H1 (cell line): Measurements from ENCODE around the gene HRH3. TPM values are rescaled to one million over a fixed set of nuclear protein-coding genes. Genes with fewer than 3 reads are reported as not detected.

ENCODE experiments used
- CTCF ChIA-PET: fragments of 300-600 bp; sonication (Branson Sonifier 250); formaldehyde crosslinking; loops from one replicate; lab custom pipeline; 2021; ENCODE audit not compliant: partially characterized antibody; lab: Charles Lee
- POLR2A ChIA-PET: fragments of 300-600 bp; sonication (Branson Sonifier 250); formaldehyde crosslinking; loops from one replicate; lab custom pipeline; 2021; ENCODE audit warnings: inconsistent platforms; ENCODE audit not compliant: partially characterized antibody; lab: Charles Lee
- DNase-seq, 2 experiments: peaks; one replicate each; pipeline versions ENCODE4 v3.0.0 to v3.0.0-alpha.2; 2010 to 2022; ENCODE audit warnings: low spot score in 2 of 2, low read depth in 1 of 2, mixed read lengths in 1 of 2
- FAIRE-seq: peaks from 2 replicates; lab custom pipeline; 2011; peaks lifted over from hg19 to GRCh38; lab: Jason Lieb, UNC
- H2AFZ ChIP-seq: 2 replicates; pipeline ENCODE4 v1.8.1; 2012; ENCODE audit warnings: low read length, inconsistent platforms
- H2AK5ac ChIP-seq: 2 replicates; pipeline ENCODE4 v1.6.1; 2013; ENCODE audit warnings: low read depth, low read length
- H2BK120ac ChIP-seq: replicated peaks from 2 replicates; pipeline ENCODE3; 2013; ENCODE audit warnings: low read depth, low read length, inconsistent platforms
- H2BK12ac ChIP-seq: 2 replicates; pipeline ENCODE4 v1.6.1; 2013; ENCODE audit warnings: low read depth, low read length
- H2BK15ac ChIP-seq: 2 replicates; pipeline ENCODE4 v1.6.1; 2013; ENCODE audit warnings: low read length
- H2BK20ac ChIP-seq: 2 replicates; pipeline ENCODE4 v1.6.1; 2013; ENCODE audit warnings: low read length
- H2BK5ac ChIP-seq: 2 replicates; pipeline ENCODE4 v1.6.1; 2013; ENCODE audit warnings: low read depth, low read length
- H3K14ac ChIP-seq: 2 replicates; pipeline ENCODE4 v1.6.1; 2013; ENCODE audit warnings: inconsistent platforms; ENCODE audit not compliant: insufficient read length
- H3K18ac ChIP-seq: 2 replicates; pipeline ENCODE4 v1.6.1; 2013; ENCODE audit warnings: low read length; ENCODE audit errors: extremely low read depth
- H3K23ac ChIP-seq: 2 replicates; pipeline ENCODE4 v1.6.1; 2013; ENCODE audit warnings: inconsistent platforms; ENCODE audit not compliant: insufficient read length
- H3K23me2 ChIP-seq: 2 replicates; pipeline ENCODE4 v1.6.1; 2013; ENCODE audit warnings: low read depth, low read length
- H3K27ac ChIP-seq: 2 replicates; pipeline ENCODE4 v1.6.1; 2011; ENCODE audit warnings: low read depth, low read length, inconsistent platforms
- H3K27me3 ChIP-seq, 4 experiments: replicated peaks in 1 of 4; 1 replicate in 1 of 4; 2 replicates in 3 of 4; pipeline versions ENCODE4 v1.6.1 to v1.8.1; 2011 to 2013; ENCODE audit warnings: low read length in 3 of 4, mild to moderate bottlenecking in 3 of 4, inconsistent platforms in 2 of 4, mixed read lengths in 2 of 4, moderate library complexity in 1 of 4; ENCODE audit not compliant: control insufficient read depth in 3 of 4, insufficient read depth in 3 of 4; ENCODE audit errors: extremely low read depth in 1 of 4
- H3K36me3 ChIP-seq, 4 experiments: 2 replicates each; pipeline versions ENCODE4 v1.6.1 to v1.8.1; 2011 to 2013; ENCODE audit warnings: mild to moderate bottlenecking in 4 of 4, low read length in 3 of 4, moderate library complexity in 2 of 4, control low read depth in 1 of 4, inconsistent platforms in 1 of 4; ENCODE audit not compliant: insufficient read depth in 4 of 4, control insufficient read depth in 2 of 4
- H3K4ac ChIP-seq: replicated peaks from 2 replicates; pipeline ENCODE3; 2013; ENCODE audit warnings: low read length, low read depth, mixed read lengths, inconsistent platforms; ENCODE audit not compliant: insufficient read length
- H3K4me1 ChIP-seq, 4 experiments: replicated peaks in 1 of 4; 1 replicate in 1 of 4; 2 replicates in 3 of 4; pipeline versions ENCODE4 v1.6.1 to v1.8.1; 2011 to 2013; ENCODE audit warnings: low read length in 3 of 4, inconsistent platforms in 2 of 4, mixed read lengths in 1 of 4; ENCODE audit not compliant: insufficient read depth in 4 of 4, control insufficient read depth in 3 of 4
- H3K4me2 ChIP-seq, 2 experiments: 2 replicates each; pipeline versions ENCODE4 v1.6.1 to v1.8.1; 2011 to 2013; ENCODE audit warnings: low read depth in 2 of 2, low read length in 2 of 2, control low read depth in 1 of 2, inconsistent platforms in 1 of 2, mild to moderate bottlenecking in 1 of 2; ENCODE audit not compliant: insufficient read depth in 1 of 2
- H3K4me3 ChIP-seq, 4 experiments: fragments of 200-600, 300-600 bp in 1 of 4; sonication (generic), shearing (Covaris generic), sonication (Bioruptor Twin) in 1 of 4; 2 replicates each; pipeline versions ENCODE4 v1.5.1 to v1.8.1; 2011 to 2016; ENCODE audit warnings: low read length in 4 of 4, low read depth in 3 of 4, control low read depth in 2 of 4, inconsistent platforms in 2 of 4, mild to moderate bottlenecking in 2 of 4, mixed read lengths in 1 of 4, moderate library complexity in 1 of 4; ENCODE audit not compliant: insufficient read depth in 2 of 4; ENCODE audit errors: extremely low read depth in 1 of 4
- H3K56ac ChIP-seq: replicated peaks from 2 replicates; pipeline ENCODE3; 2013; ENCODE audit warnings: low read depth, mild to moderate bottlenecking, mixed read lengths, low read length, inconsistent platforms; ENCODE audit not compliant: insufficient read length
- H3K79me1 ChIP-seq: 2 replicates; pipeline ENCODE4 v1.6.1; 2013; ENCODE audit warnings: low read depth, low read length, control low read depth
- H3K79me2 ChIP-seq, 2 experiments: 2 replicates each; pipeline versions ENCODE4 v1.6.1 to v1.8.1; 2012 to 2013; ENCODE audit warnings: low read length in 2 of 2, mild to moderate bottlenecking in 2 of 2, inconsistent platforms in 1 of 2; ENCODE audit not compliant: insufficient read depth in 2 of 2, control insufficient read depth in 1 of 2
- H3K9ac ChIP-seq, 4 experiments: replicated peaks in 1 of 4; 1 replicate in 1 of 4; 2 replicates in 3 of 4; pipeline versions ENCODE4 v1.6.1 to v1.8.1; 2011 to 2013; ENCODE audit warnings: low read depth in 3 of 4, low read length in 3 of 4, control low read depth in 2 of 4, mild to moderate bottlenecking in 2 of 4, moderate library complexity in 2 of 4, inconsistent platforms in 1 of 4; ENCODE audit errors: extremely low read depth in 1 of 4
- H3K9me3 ChIP-seq, 2 experiments: 2 replicates each; pipeline versions ENCODE4 v1.6.1 to v1.8.1; 2012 to 2013; ENCODE audit warnings: mild to moderate bottlenecking in 2 of 2, moderate library complexity in 2 of 2, control low read depth in 1 of 2, inconsistent platforms in 1 of 2, low read depth in 1 of 2, low read length in 1 of 2, mixed read lengths in 1 of 2; ENCODE audit not compliant: insufficient read depth in 2 of 2
- H4K20me1 ChIP-seq, 2 experiments: replicated peaks in 1 of 2; 2 replicates each; pipeline versions ENCODE3 to v1.8.1; 2011 to 2013; ENCODE audit warnings: inconsistent platforms in 2 of 2, low read length in 2 of 2, mild to moderate bottlenecking in 1 of 2; ENCODE audit not compliant: insufficient read depth in 2 of 2, control insufficient read depth in 1 of 2
- H4K5ac ChIP-seq: 2 replicates; pipeline ENCODE4 v1.6.1; 2013; ENCODE audit warnings: low read length, low read depth, mixed read lengths, inconsistent platforms; ENCODE audit not compliant: insufficient read length
- H4K8ac ChIP-seq: 2 replicates; pipeline ENCODE4 v1.8.0; 2013; ENCODE audit warnings: mild to moderate bottlenecking, moderate library complexity, low read length, inconsistent platforms; ENCODE audit not compliant: insufficient read depth; ENCODE audit errors: extremely low read depth
- H4K91ac ChIP-seq: replicated peaks from 2 replicates; pipeline ENCODE3; 2013; ENCODE audit warnings: low read length, mixed read lengths, inconsistent platforms; ENCODE audit not compliant: insufficient read length
- WGBS, 2 experiments: shearing (Covaris generic) in 1 of 2; methylation state at CpG; one replicate each; pipeline versions ENCODE4 v1.1.6 to v1.1.7; 2013 to 2015; ENCODE audit warnings: low lambda C conversion rate in 2 of 2, mixed read lengths in 2 of 2, inconsistent platforms in 1 of 2, low coverage in 1 of 2, missing lambda C conversion rate in 1 of 2; ENCODE audit not compliant: insufficient replicate concordance in 2 of 2, insufficient coverage in 1 of 2, insufficient read length in 1 of 2; ENCODE audit errors: extremely low coverage in 1 of 2, missing lambda C conversion rate in 1 of 2; 5-methylcytosine and 5-hydroxymethylcytosine counted together
- polyA plus RNA-seq, 7 experiments: library from polyadenylated mRNA; depleted of rRNA in 3 of 7; stranded (reverse) in 5 of 7; unstranded in 2 of 7; fragments of >200 nt in 5 of 7; fragments of 200-250 nt in 2 of 7; gene quantifications; 1 replicate in 5 of 7; 2 replicates in 1 of 7; 4 replicates in 1 of 7; pipeline versions ENCODE4 v1.2.1 to v1.2.3, GENCODE V29; 2011 to 2013; ENCODE audit warnings: missing spikeins in 2 of 7, mixed read lengths in 2 of 7
- total RNA-seq: library from RNA; stranded (reverse); fragmentation: NEBNext Ultra II Directional; extraction: Animal tissue kit (Norgen Biotek cat#: 25700); gene quantifications from 2 replicates; pipeline ENCODE4 v1.2.1, GENCODE V29; 2021

The HRH3 gene
- total and polyA plus RNA-seq, 2 of the 8 experiments (the other 6 are each of a cell fraction or from before 2014, with no cell fraction given), result 2.0 to 4.5 TPM

- FAIRE-seq, result no peak
- H2BK20ac ChIP-seq, result no peak overlapping the region
- ChIA-PET POLR2A (no interaction called here), CTCF (interaction anchor here (2.5 kb wide), 1 partner anchor 13 kb away, joined by 9 read pairs; no protein-coding TSS in a partner anchor)
- H4K91ac ChIP-seq, result no peak overlapping the region
- no peak overlapping the region for H3K18ac ChIP-seq
- peaks cover 0 to 2% of the 10 kb centered on the region in 2 experiments for H4K20me1 ChIP-seq
- no peak overlapping the region for H3K23ac ChIP-seq
- no peak overlapping the region for H3K14ac ChIP-seq
- no peak overlapping the region for H3K4me3 ChIP-seq
- no peak overlapping the region for H4K5ac ChIP-seq
- 93% methylated on average over 10 of the region's 10 CpGs; no CpG with 5 or more reads in 1 of the 2 experiments for WGBS, 2 experiments
- no peak overlapping the region for H2BK12ac ChIP-seq
- H3K79me1 ChIP-seq, result no peaks in the 10 kb centered on the region
- no peaks in the 10 kb centered on the region for H3K23me2 ChIP-seq
- H3K4me2 ChIP-seq, result no peak overlapping the region
- no peak overlapping the region for H2BK120ac ChIP-seq
- H2BK15ac ChIP-seq, result no peak overlapping the region
- no peak overlapping the region for H3K27ac ChIP-seq
- no peak overlapping the region for H2BK5ac ChIP-seq
- no peak overlapping the region for H2AK5ac ChIP-seq
- no peaks in the 10 kb centered on the region for H3K27me3 ChIP-seq
- H3K9me3 ChIP-seq, result no peaks in the 10 kb centered on the region
- H3K4me1 ChIP-seq, result no peaks in the 10 kb centered on the region
- H3K36me3 ChIP-seq, result peaks cover 0 to 20% (median 7%) of the 10 kb centered on the region in 4 experiments; a peak in 7 of 8 replicates
- no peaks in the 10 kb centered on the region for H3K79me2 ChIP-seq
- no peak for DNase-seq
- H3K4ac ChIP-seq, result no peak overlapping the region
- H4K8ac ChIP-seq, result no peak overlapping the region
- no peak overlapping the region for H2AFZ ChIP-seq
- no peak overlapping the region for H3K56ac ChIP-seq
- no peak overlapping the region for H3K9ac ChIP-seq
Measured at GRCh38 chr20:62196286-62196685, 23.8 kb downstream of the HRH3 start.
